Caco-2 (cell line): ENCODE results near the gene H3-3A. TPM values are rescaled to one million over a fixed set of nuclear protein-coding genes. Genes with fewer than 3 reads are reported as not detected.

Experiments
- Bru-seq: library from RNA; stranded (reverse); fragments of 400-500 nt; gene quantifications from one replicate; lab custom pipeline; 2021; lab: Mats Ljungman, UMichigan
- BruChase-seq, 2 experiments: library from RNA; stranded (reverse); fragments of 400-500 nt; gene quantifications; one replicate each; lab custom pipeline; 2021; lab: Mats Ljungman, UMichigan
- BruUV-seq: library from RNA; stranded (reverse); fragments of 400-500 nt; replicated peaks from 2 replicates; lab custom pipeline; 2021; lab: Mats Ljungman, UMichigan
- CTCF ChIA-PET: fragments of 300-600 bp; sonication (Branson Sonifier 250); formaldehyde crosslinking; loops from one replicate; lab custom pipeline; 2022; ENCODE audit warnings: antibody characterized with exemption; lab: Charles Lee
- POLR2A ChIA-PET: fragments of 300-600 bp; sonication (Branson Sonifier 250); formaldehyde crosslinking; loops from one replicate; lab custom pipeline; 2022; ENCODE audit warnings: antibody characterized with exemption; lab: Charles Lee
- DNase-seq, 2 experiments: peaks; one replicate each; pipeline versions ENCODE4 v3.0.0 to v3.0.0-alpha.2; 2020 to 2022
- H3K27me3 ChIP-seq: replicated peaks from 2 replicates; pipeline ENCODE4 v1.6.0; 2011; ENCODE audit warnings: low read length; ENCODE audit not compliant: control insufficient read depth, insufficient read depth
- H3K36me3 ChIP-seq: 2 replicates; pipeline ENCODE4 v1.5.1; 2011; ENCODE audit warnings: low read length; ENCODE audit not compliant: control insufficient read depth, insufficient read depth
- H3K4me1 ChIP-seq: fragments of 250-450 bp; sonication (Bioruptor Pico); 2 replicates; pipeline ENCODE4 v1.5.1; 2020; ENCODE audit warnings: mild to moderate bottlenecking
- H3K4me3 ChIP-seq: 2 replicates; pipeline ENCODE4 v1.5.1; 2011; ENCODE audit warnings: low read depth, mild to moderate bottlenecking, control low read depth, low read length
- H3K9me3 ChIP-seq: fragments of 250-450 bp; sonication (Bioruptor Pico); 2 replicates; pipeline ENCODE4 v1.5.1; 2020; ENCODE audit warnings: mild to moderate bottlenecking, moderate library complexity
- H3K27ac Mint-ChIP-seq: one replicate; pipeline ENCODE4 v1.8.0; 2022; ENCODE audit warnings: mixed read lengths; ENCODE audit not compliant: unreplicated experiment
- H3K27me3 Mint-ChIP-seq: one replicate; pipeline ENCODE4 v1.8.0; 2022; ENCODE audit warnings: mixed read lengths; ENCODE audit not compliant: insufficient read depth, unreplicated experiment
- H3K36me3 Mint-ChIP-seq: one replicate; pipeline ENCODE4 v1.8.0; 2022; ENCODE audit warnings: mild to moderate bottlenecking, mixed read lengths; ENCODE audit not compliant: insufficient read depth, unreplicated experiment
- H3K4me1 Mint-ChIP-seq: one replicate; pipeline ENCODE4 v1.8.0; 2022; ENCODE audit warnings: low read depth, mixed read lengths; ENCODE audit not compliant: unreplicated experiment
- H3K4me3 Mint-ChIP-seq: one replicate; pipeline ENCODE4 v1.8.0; 2022; ENCODE audit warnings: mild to moderate bottlenecking, moderate library complexity, mixed read lengths; ENCODE audit not compliant: unreplicated experiment
- H3K9me3 Mint-ChIP-seq: one replicate; pipeline ENCODE4 v1.8.0; 2022; ENCODE audit warnings: mixed read lengths; ENCODE audit not compliant: unreplicated experiment
- CTCF ChIP-seq, 2 experiments: fragments of 200-600 bp in 1 of 2; IDR thresholded peaks; 1 replicate in 1 of 2; 2 replicates in 1 of 2; pipeline versions ENCODE4 v1.5.1 to v1.8.0; 2011 to 2022; ENCODE audit warnings: antibody characterized with exemption in 1 of 2, control low read depth in 1 of 2, inconsistent platforms in 1 of 2, low read depth in 1 of 2, low read length in 1 of 2, mild to moderate bottlenecking in 1 of 2, moderate library complexity in 1 of 2; ENCODE audit not compliant: insufficient read depth in 1 of 2, severe bottlenecking in 1 of 2, unreplicated experiment in 1 of 2
- intact Hi-C: fragments of 100-400 bp; cut with micrococcal nuclease; formaldehyde crosslinking; loops from one replicate; pipeline ENCODE4 v1.10.0; 2022; ENCODE audit not compliant: unreplicated experiment
- long read RNA-seq: library from polyadenylated mRNA; stranded (forward); transcript quantifications from one replicate; pipeline ENCODE4 v2.0.0, GENCODE V29; 2022
- total RNA-seq: library from RNA; stranded (reverse); gene quantifications from 2 replicates; pipeline ENCODE4 v1.2.3, GENCODE V29; 2022

Gene H3-3A
- total RNA-seq (512 and 554 TPM in 2 replicates), Bru-seq, nascent RNA (percentile 97 among the genes with signal in this experiment), BruChase-seq, experiment 1, labeled RNA remaining after a 2-hour chase (percentile 92 among the genes with signal in this experiment), BruChase-seq, experiment 2, labeled RNA remaining after a 6-hour chase (percentile 96 among the genes with signal in this experiment)
- long read RNA-seq, transcript H3F3A-203 (4 exons, 1,088 nt), result major isoform, 359 of 370 reads
- long read RNA-seq, partial matches to known transcripts, result 0 of 370 reads
- long read RNA-seq, other reads (novel, unspliced or antisense), result 10 of 370 reads

GRCh38 chr1:226062558-226063223 is at the start of gene H3-3A:
TSS of gene H3-3A (plus strand) at chr1:226062716. CDS start at chr1:226064352, 1,636 bp downstream.
- intact Hi-C loops, result loop anchor here (1.0 to 10.0 kb wide), 2 partner anchors 63 to 122 kb away; partner anchors contain the start of genes ACBD3 and SDE2

GRCh38 chr1:226017070-226017469 is 45.4 kb upstream of the H3-3A start:
- intact Hi-C loops, result no loop called here
- CTCF ChIA-PET, result no interaction called here
- TF ChIP-seq CTCF (IDR thresholded peaks at IDR 0.05; ENCODE audit: insufficient read depth in 1 of 2, low read depth in 1 of 2, low read length in 1 of 2, severe bottlenecking in 1 of 2, unreplicated experiment in 1 of 2), result no peak
- Mint-ChIP-seq H3K9me3 (no peaks in the 10 kb centered on the region), H3K27me3 (peaks cover 2% of the 10 kb centered on the region), H3K4me1 (peaks cover 5% of the 10 kb centered on the region), H3K27ac (no peak overlapping the region), H3K36me3 (no peaks in the 10 kb centered on the region), H3K4me3 (no peak overlapping the region)
- Histone ChIP-seq H3K9me3 (no peaks in the 10 kb centered on the region), H3K36me3 (no peaks in the 10 kb centered on the region), H3K27me3 (no peaks in the 10 kb centered on the region), H3K4me1 (no peaks in the 10 kb centered on the region), H3K4me3 (no peak overlapping the region)
- POLR2A ChIA-PET, result no interaction called here
- no peak for DNase-seq
- BruUV-seq, result no TSS peak

More at GRCh38 chr1:226062558-226063223, at the start of gene H3-3A:
- peaks cover 9% of the 10 kb centered on the region for H3K4me1 ChIP-seq
- H3K27ac Mint-ChIP-seq, result peak within 1 kb of the TSS; percentile 99
- H3K4me1 Mint-ChIP-seq, result peaks cover 24% of the 10 kb centered on the region
- DNase-seq, result peak; percentile 97 to 98
- ChIA-PET POLR2A (interaction anchor here (0.5 to 2.1 kb wide), 21 partner anchors 13 to 694 kb away, joined by 3 to 34 read pairs (median 5); partner anchors contain the start of genes LIN9, PYCR2, SDE2 and SRP9), CTCF (interaction anchor here (0.5 to 1.7 kb wide), 13 partner anchors 21 to 730 kb away, joined by 3 to 9 read pairs (median 3); partner anchors contain the start of gene SDE2)
- H3K36me3 ChIP-seq, result no peaks in the 10 kb centered on the region
- peak within 1 kb of the TSS; percentile 97 for H3K4me3 Mint-ChIP-seq
- peak within 1 kb of the TSS; percentile 93 for H3K4me3 ChIP-seq
- H3K36me3 Mint-ChIP-seq, result peaks cover 52% of the 10 kb centered on the region
- no TSS peak for BruUV-seq
- TF ChIP-seq CTCF (IDR thresholded peaks at IDR 0.05; ENCODE audit: insufficient read depth in 1 of 2, low read depth in 1 of 2, low read length in 1 of 2, severe bottlenecking in 1 of 2, unreplicated experiment in 1 of 2), result no peak
- H3K27me3 ChIP-seq, result no peaks in the 10 kb centered on the region
- H3K9me3 ChIP-seq, result no peaks in the 10 kb centered on the region
- no peaks in the 10 kb centered on the region for H3K27me3 Mint-ChIP-seq
- no peaks in the 10 kb centered on the region for H3K9me3 Mint-ChIP-seq

GRCh38 chr1:226019572-226019971 is 42.9 kb upstream of the H3-3A start:
- TF ChIP-seq CTCF (IDR thresholded peaks at IDR 0.05; ENCODE audit: insufficient read depth in 1 of 2, low read depth in 1 of 2, low read length in 1 of 2, severe bottlenecking in 1 of 2, unreplicated experiment in 1 of 2), result no peak
- Histone ChIP-seq H3K4me3 (no peak overlapping the region), H3K9me3 (no peaks in the 10 kb centered on the region), H3K36me3 (no peaks in the 10 kb centered on the region), H3K4me1 (no peaks in the 10 kb centered on the region), H3K27me3 (no peaks in the 10 kb centered on the region)
- POLR2A ChIA-PET, result no interaction called here
- Mint-ChIP-seq H3K36me3 (no peaks in the 10 kb centered on the region), H3K4me3 (no peak overlapping the region), H3K27me3 (no peaks in the 10 kb centered on the region), H3K27ac (no peak overlapping the region), H3K9me3 (no peaks in the 10 kb centered on the region), H3K4me1 (peaks cover 6% of the 10 kb centered on the region)
- no TSS peak for BruUV-seq
- CTCF ChIA-PET, result no interaction called here
- intact Hi-C loops, result no loop called here
- no peak for DNase-seq
